C4-2B (cell line): ENCODE measurements around the gene HRH1.

Experiments
- CTCF ChIP-seq: fragments of 450-650 bp; conservative IDR thresholded peaks from 2 replicates; pipeline ENCODE4 v1.5.1; 2017; ENCODE audit warnings: mild to moderate bottlenecking
- ZFX ChIP-seq: fragments of 450-650 bp; IDR thresholded peaks from 2 replicates; pipeline ENCODE4 v1.6.1; 2017

- no peak for TF ChIP-seq CTCF
- TF ChIP-seq ZFX, result no peak
Measured at GRCh38 chr3:11128682-11129632, 25.3 kb upstream of the HRH1 start.
